Cardiac septum (tissue), 1 donor: ENCODE measurements around the gene CEP68. TPM values are rescaled to one million over a fixed set of nuclear protein-coding genes. Genes with fewer than 3 reads are reported as not detected.
"Not testable (repeated sequence)": the region's sequence is repeated elsewhere in the genome, so short reads cannot be mapped to it uniquely, and the experiment has no call there.

Source experiments
- DNase-seq: peaks from one replicate; pipeline ENCODE4 v3.0.0-alpha.2; 2020; ENCODE audit warnings: low spot score
- intact Hi-C: fragments of 100-400 bp; cut with DNase I; formaldehyde crosslinking; loops from one replicate; pipeline ENCODE4 v1.14.0; 2022
- long read RNA-seq: library from polyadenylated mRNA; unstranded; transcript quantifications from one replicate; pipeline ENCODE4 v2.0.0, GENCODE V29; 2021
- total RNA-seq: library from RNA; stranded (reverse); fragmentation: NEBNext Ultra II Directional; extraction: Animal tissue kit (Norgen Biotek cat#: 25700); gene quantifications from one replicate; pipeline ENCODE4 v1.2.1, GENCODE V29; 2021
- donor health status: DM: no; HTN: no; CAD: no.

Gene CEP68
- total RNA-seq: 21.6 TPM
- long read RNA-seq, full-length matches to known transcripts: 6 of 48 reads
- long read RNA-seq, partial matches to known transcripts: 29 of 48 reads
- long read RNA-seq, other reads (novel, unspliced or antisense): 13 of 48 reads

DNA sequence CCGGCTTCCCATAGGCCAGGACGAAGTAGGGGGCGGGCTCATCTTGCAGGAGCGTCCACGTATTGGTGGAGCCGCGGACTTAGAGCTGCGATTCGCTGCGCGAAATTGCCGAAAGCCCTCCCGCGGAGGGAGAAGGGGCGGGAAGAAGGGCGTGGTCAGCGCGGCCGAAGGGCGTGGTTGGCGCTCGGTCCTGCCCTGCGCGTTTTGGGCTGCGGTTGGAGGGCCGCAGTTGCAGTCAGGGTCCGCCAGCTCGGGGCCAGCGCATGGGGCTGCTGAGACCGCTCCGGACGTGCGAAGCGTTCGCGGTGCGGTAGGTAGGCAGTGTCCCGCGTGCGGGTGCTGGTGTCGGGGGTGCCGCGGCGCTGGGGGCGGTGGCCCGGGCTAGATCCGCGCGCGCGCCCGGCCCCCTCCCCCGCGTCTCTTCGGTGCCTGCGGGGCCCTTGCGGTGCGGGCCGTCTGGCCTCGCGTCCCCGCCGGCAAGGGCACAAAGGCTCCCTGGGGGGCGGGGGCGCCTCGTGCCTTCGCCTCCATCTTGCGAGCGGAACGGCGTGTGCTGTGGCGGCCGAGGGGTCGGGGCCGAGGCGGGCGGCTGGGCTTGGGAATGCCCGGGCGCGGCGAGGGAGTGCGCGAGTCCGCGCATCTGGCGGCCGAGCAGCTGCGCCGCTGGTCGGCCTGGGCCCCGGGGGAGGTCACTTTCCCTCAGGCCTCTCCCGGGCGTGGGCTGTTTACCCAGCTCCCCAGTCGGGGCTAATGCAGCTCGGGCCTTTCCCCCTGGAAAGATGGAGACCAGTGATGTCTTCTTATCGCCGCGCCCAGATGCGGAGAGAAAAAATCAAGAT lies at the start of gene CEP68:
CEP68 (plus strand) TSS at position 202 of the 839 bp plus-strand sequence. CDS start 13,029 bp downstream, outside the sequence.
- intact Hi-C loops: loop anchor here (5.0 to 10.0 kb wide), 2 partner anchors 76 to 532 kb away; partner anchors contain the start of genes AFTPH and RAB1A

DNA sequence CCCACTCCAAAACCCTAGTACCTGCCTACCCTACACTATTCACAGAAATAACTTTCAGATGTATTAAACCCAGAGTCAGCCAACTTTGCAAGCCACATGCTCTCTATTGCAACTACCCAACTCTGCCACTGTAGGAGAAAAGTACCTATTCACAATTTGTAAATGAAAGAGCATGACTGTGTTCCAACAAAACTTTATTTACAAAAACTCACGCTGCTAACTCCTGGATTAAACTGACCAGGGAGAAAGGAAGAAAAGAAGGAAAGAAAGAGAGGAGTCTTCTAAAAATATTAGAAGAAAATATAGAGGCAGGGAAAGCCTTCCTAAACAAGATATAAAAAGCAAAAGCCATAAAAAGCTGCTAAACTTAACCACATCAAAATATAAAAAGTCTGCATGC lies 42.4 kb upstream of the CEP68 start:
- intact Hi-C loops: no loop called here
- DNase-seq: no peak

More for the DNA sequence above, at the start of gene CEP68:
- peak; percentile 99 for DNase-seq

- no peak for DNase-seq
- intact Hi-C loops: no loop called here
These were observed 40.5 kb upstream of the CEP68 start for GRCh38 chr2:65015731-65016130.

GRCh38 chr2:65016789-65017188 lies 39.4 kb upstream of the CEP68 start:
- intact Hi-C loops: no loop called here
- no peak for DNase-seq

DNA sequence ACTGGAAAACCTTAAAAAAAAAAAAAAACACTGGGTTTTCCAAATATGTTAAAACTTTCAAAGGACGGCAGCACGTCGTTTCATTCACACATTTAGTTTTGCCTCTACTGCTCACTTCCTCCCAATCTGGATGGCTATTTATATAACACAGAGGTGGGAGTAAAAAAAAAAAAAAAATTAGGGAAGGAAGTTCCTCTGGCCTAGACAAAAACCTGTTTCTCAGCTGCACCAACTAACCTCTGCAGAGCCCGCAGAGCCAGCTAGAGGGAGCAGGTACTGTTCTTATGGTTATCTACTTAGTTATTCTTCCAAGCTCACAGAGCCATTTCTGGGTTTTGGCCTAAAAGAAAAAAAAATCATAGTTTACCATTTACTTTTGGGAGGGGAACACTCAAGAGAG lies 38.9 kb upstream of the CEP68 start:
- intact Hi-C loops: no loop called here
- DNase-seq: no peak

DNA sequence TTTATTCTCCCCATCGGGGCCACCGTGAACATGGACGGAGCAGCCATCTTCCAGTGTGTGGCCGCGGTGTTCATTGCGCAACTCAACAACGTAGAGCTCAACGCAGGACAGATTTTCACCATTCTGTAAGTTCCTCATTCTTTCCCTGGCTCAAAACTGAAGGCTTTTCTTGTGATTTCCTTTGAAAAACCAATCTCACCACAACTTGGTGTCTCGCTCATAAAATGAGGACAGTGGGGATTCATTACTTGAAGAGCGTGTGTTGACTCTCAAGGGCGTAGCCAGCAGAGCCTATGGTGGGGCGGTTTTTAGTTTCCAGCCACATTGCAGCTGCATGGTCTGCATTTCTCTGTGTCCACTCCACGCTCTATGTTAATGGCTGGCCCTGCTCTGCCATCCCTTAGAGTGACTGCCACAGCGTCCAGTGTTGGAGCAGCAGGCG lies 38.1 kb upstream of the CEP68 start:
- peak; percentile 85 for DNase-seq
- intact Hi-C loops: no loop called here

DNA sequence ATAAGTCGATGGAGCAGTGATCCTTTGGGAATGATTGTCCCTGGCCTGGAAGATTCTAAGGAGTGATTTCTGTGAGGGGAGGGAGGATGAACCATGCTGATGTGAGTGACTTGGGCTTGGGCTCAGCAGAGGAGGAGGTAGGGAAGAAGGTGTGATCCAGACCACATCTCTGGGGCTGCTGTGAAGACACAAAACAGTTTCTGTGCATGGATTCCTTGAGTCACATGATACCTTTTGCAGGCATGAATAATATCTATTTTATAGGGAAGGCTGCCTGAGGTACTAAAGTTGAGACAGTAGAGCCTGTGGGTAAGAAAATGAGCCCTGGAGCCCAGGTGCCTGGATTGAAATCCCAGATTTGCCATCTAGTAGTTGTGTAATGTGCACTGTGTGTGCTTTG lies 37.2 kb upstream of the CEP68 start:
- DNase-seq: no peak
- intact Hi-C loops: no loop called here

DNA sequence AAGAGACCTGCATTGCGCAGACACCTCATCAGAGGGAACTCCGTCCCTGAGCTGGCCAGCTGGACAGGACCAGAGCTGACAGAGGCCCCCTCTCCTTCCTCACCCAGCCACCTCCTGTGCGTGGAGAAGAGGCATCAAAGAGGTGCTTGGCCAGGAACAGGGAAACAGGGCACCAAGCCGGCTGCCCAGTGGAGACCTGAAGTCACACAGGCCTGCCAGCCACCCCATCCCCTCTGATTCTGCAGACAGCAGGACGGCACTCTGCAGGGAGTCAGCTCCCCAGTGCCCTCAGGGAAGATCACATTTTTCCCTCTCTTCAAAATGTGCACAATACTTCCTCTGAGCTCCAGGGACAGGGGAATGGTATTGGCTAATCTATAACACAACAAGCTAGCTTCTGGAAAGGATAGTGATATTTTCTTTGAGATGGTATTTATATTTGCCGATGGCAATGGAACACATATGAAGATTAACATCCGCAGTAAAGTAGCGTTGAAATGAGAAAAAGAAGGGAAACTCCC lies 36.5 kb upstream of the CEP68 start:
- intact Hi-C loops: no loop called here
- no peak for DNase-seq

- not testable (repeated sequence) for DNase-seq
These were observed 36.0 kb upstream of the CEP68 start for GRCh38 chr2:65020251-65020650.

GRCh38 chr2:65020943-65021528 lies 35.2 kb upstream of the CEP68 start:
- intact Hi-C loops: no loop called here
- no peak for DNase-seq

More at GRCh38 chr2:65020251-65020650, 36.0 kb upstream of the CEP68 start:
- intact Hi-C loops: not testable (repeated sequence)

- intact Hi-C loops: no loop called here
- no peak for DNase-seq
These were observed 34.5 kb upstream of the CEP68 start for GRCh38 chr2:65021709-65022108.

GRCh38 chr2:65022189-65022588 lies 34.0 kb upstream of the CEP68 start:
- intact Hi-C loops: no loop called here
- DNase-seq: no peak

DNA sequence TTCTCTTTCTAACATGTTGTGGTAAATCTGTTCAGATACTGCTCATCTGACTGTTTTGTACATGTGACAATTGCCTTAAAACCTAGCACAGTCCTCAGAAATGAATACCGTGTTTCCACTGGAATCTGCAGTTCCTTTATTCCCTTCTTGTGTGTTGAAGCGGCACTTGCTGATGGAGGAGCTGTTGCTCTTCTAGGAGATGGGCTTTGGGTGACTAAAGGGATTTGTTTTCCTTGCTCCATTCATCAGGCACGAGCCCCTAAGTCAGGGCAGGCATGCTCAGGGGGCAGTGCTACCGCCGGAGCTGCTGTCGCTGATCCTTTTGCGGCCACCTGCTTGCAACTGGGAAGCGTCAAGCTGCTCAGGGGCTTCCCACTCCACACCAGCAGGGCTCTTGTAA lies 32.5 kb upstream of the CEP68 start:
- intact Hi-C loops: no loop called here

GRCh38 chr2:65024149-65024829 lies 31.9 kb upstream of the CEP68 start:
- DNase-seq: no peak
- intact Hi-C loops: no loop called here

More for the DNA sequence above, 32.5 kb upstream of the CEP68 start:
- no peak for DNase-seq

GRCh38 chr2:65025453-65026123 lies 30.6 kb upstream of the CEP68 start:
- DNase-seq: no peak
- intact Hi-C loops: no loop called here

DNA sequence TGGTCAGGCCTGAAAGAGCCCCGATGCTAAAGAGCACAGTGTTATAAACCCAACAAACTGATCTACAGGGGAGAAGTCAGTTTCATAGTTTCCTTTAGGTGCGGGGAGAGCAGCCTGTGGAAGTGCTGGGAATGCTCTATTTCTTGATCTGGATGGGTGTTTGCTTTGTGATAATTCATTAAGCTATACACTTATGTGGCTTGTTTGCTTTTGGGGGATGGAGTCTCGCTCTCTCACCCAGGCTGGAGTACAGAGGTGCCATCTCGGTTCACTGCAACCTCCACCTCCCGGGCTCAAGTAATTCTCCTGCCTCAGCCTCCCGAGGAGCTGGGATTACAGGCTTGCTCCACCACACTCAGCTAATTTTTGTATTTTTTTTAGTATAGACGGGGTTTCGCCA lies 30.1 kb upstream of the CEP68 start:
- intact Hi-C loops: no loop called here
- DNase-seq: no peak

GRCh38 chr2:65026704-65027464 lies 29.3 kb upstream of the CEP68 start:
- no peak for DNase-seq
- intact Hi-C loops: no loop called here

- intact Hi-C loops: no loop called here
- no peak for DNase-seq
These were observed 28.5 kb upstream of the CEP68 start for GRCh38 chr2:65027616-65028244.
